Skin epidermis (tissue), 12 donors: Measurements from ENCODE around the gene RARS2.
"Not testable (repeated sequence)": the region's sequence is repeated elsewhere in the genome, so short reads cannot be mapped to it uniquely, and the experiment has no call there.

Experiments used
- H3K27ac ChIP-seq, 21 experiments: fragments of 200-600 bp; sonication (generic) in 11 of 21; one replicate each; pipeline ENCODE4 v1.5.0; 2020; ENCODE audit warnings: mild to moderate bottlenecking in 3 of 21, inconsistent platforms in 2 of 21, moderate library complexity in 2 of 21
- H3K4me3 ChIP-seq, 7 experiments: fragments of 200-600 bp; sonication (generic) in 2 of 7; one replicate each; pipeline ENCODE4 v1.5.0; 2020; ENCODE audit warnings: inconsistent platforms in 2 of 7, mild to moderate bottlenecking in 2 of 7, moderate library complexity in 1 of 7

RARS2 gene

GRCh38 chr6:87589693-87590416 lies at the start of gene RARS2, which contains the start of gene ORC3:
Gene RARS2 (minus strand): TSS chr6:87589987. CDS start chr6:87589957, 30 bp downstream.
Gene ORC3 (plus strand): TSS chr6:87590135. CDS start chr6:87590169, 34 bp downstream.
- H3K27ac ChIP-seq = peak within 1 kb of the TSS; percentile 69 to 96 (median 91)

GRCh38 chr6:87639373-87639772 lies 49.6 kb upstream of the RARS2 start:
- H3K4me3 ChIP-seq = no peak overlapping the region
- no peak overlapping the region for H3K27ac ChIP-seq

More at GRCh38 chr6:87589693-87590416, at the start of gene RARS2, which contains the start of gene ORC3:
- peak within 1 kb of the TSS; percentile 56 to 88 (median 70) for H3K4me3 ChIP-seq

- H3K27ac ChIP-seq = no peak overlapping the region
These were observed 47.3 kb upstream of the RARS2 start for GRCh38 chr6:87637106-87637505.

GRCh38 chr6:87636315-87636714 lies 46.5 kb upstream of the RARS2 start:
- no peak overlapping the region for H3K4me3 ChIP-seq
- H3K27ac ChIP-seq = no peak overlapping the region

More at GRCh38 chr6:87637106-87637505, 47.3 kb upstream of the RARS2 start:
- no peak overlapping the region for H3K4me3 ChIP-seq

- no peak overlapping the region for H3K4me3 ChIP-seq
- no peak overlapping the region for H3K27ac ChIP-seq
These were observed 44.1 kb upstream of the RARS2 start for GRCh38 chr6:87633851-87634250.

- H3K27ac ChIP-seq = no peak overlapping the region
- no peak overlapping the region for H3K4me3 ChIP-seq
These were observed 41.0 kb upstream of the RARS2 start for GRCh38 chr6:87630746-87631145.

GRCh38 chr6:87628881-87629280 lies 39.1 kb upstream of the RARS2 start:
- Histone ChIP-seq H3K4me3 (no peak overlapping the region), H3K27ac (no peak overlapping the region)

GRCh38 chr6:87628424-87628823 lies 38.6 kb upstream of the RARS2 start:
- Histone ChIP-seq H3K4me3 (no peak overlapping the region), H3K27ac (no peak overlapping the region)

GRCh38 chr6:87623248-87623647 lies 33.5 kb upstream of the RARS2 start:
- Histone ChIP-seq H3K4me3 (no peak overlapping the region), H3K27ac (no peak overlapping the region)

- H3K4me3 ChIP-seq = no peak overlapping the region
- H3K27ac ChIP-seq = no peak overlapping the region
These were observed 28.7 kb upstream of the RARS2 start for GRCh38 chr6:87618531-87618930.

GRCh38 chr6:87617405-87617804 lies 27.6 kb upstream of the RARS2 start:
- Histone ChIP-seq H3K4me3 (no peak overlapping the region), H3K27ac (no peak overlapping the region)

- H3K27ac ChIP-seq, H3K4me3 ChIP-seq: not testable (repeated sequence)
These were observed 23.2 kb upstream of the RARS2 start for GRCh38 chr6:87613018-87613417.

GRCh38 chr6:87608802-87609201 lies 19.0 kb upstream of the RARS2 start:
- H3K27ac ChIP-seq = no peak overlapping the region
- H3K4me3 ChIP-seq = no peak overlapping the region

GRCh38 chr6:87606199-87606598 lies 16.4 kb upstream of the RARS2 start:
- Histone ChIP-seq H3K27ac (no peak overlapping the region), H3K4me3 (no peak overlapping the region)

GRCh38 chr6:87600576-87600975 lies 10.8 kb upstream of the RARS2 start:
- no peak overlapping the region for H3K27ac ChIP-seq
- H3K4me3 ChIP-seq = no peak overlapping the region

- Histone ChIP-seq H3K27ac (peak overlapping the region in 2 of 21 experiments; percentile 94 to 96), H3K4me3 (peak overlapping the region in 6 of 7 experiments; percentile 56 to 88 (median 74))
These were observed 1.2 kb upstream of the RARS2 start for GRCh38 chr6:87590990-87591389.

GRCh38 chr6:87590417-87590880 lies 662 bp upstream of the RARS2 start:
- peak overlapping the region; percentile 56 to 88 (median 70) for H3K4me3 ChIP-seq
- peak overlapping the region in 20 of 21 experiments; percentile 74 to 96 (median 92) for H3K27ac ChIP-seq

- Histone ChIP-seq H3K27ac (peak overlapping the region in 19 of 21 experiments; percentile 75 to 96 (median 92)), H3K4me3 (peak overlapping the region; percentile 56 to 88 (median 70))
These were observed 905 bp downstream of the RARS2 start for GRCh38 chr6:87588756-87589407.

- Histone ChIP-seq H3K4me3 (no peak overlapping the region), H3K27ac (no peak overlapping the region)
These were observed 3.3 kb downstream of the RARS2 start for GRCh38 chr6:87586371-87587077.

- Histone ChIP-seq H3K4me3 (no peak overlapping the region), H3K27ac (no peak overlapping the region)
These were observed 6.0 kb downstream of the RARS2 start for GRCh38 chr6:87583822-87584221.
